Choroid plexus epithelial cell (primary cell): ENCODE data around the gene ZNRF3.

Experiments used
- DNase-seq: peaks from one replicate; pipeline ENCODE4 v3.0.0-alpha.2; 2010; ENCODE audit warnings: low read depth
- H3K4me3 ChIP-seq: 2 replicates; pipeline ENCODE4 v1.5.1; 2011; ENCODE audit warnings: low read depth, mild to moderate bottlenecking, control low read depth, low read length, moderate library complexity
- CTCF ChIP-seq: conservative IDR thresholded peaks from 2 replicates; pipeline ENCODE4 v1.5.1; 2011; ENCODE audit warnings: low read depth, mild to moderate bottlenecking, control low read depth, inconsistent platforms, low read length, moderate library complexity

Gene ZNRF3

GRCh38 chr22:29048822-29049654 lies 165.7 kb downstream of the ZNRF3 start:
- no peak overlapping the region for H3K4me3 ChIP-seq
- TF ChIP-seq CTCF, result no peak
- DNase-seq, result no peak

GRCh38 chr22:29049655-29050263 lies 166.4 kb downstream of the ZNRF3 start:
- H3K4me3 ChIP-seq, result no peak overlapping the region
- TF ChIP-seq CTCF, result no peak
- DNase-seq, result no peak

GRCh38 chr22:29050457-29050856 lies 167.1 kb downstream of the ZNRF3 start:
- H3K4me3 ChIP-seq, result no peak overlapping the region
- TF ChIP-seq CTCF, result no peak
- DNase-seq, result no peak

GRCh38 chr22:29053048-29053702 lies 169.8 kb downstream of the ZNRF3 start:
- H3K4me3 ChIP-seq, result no peak overlapping the region
- no peak for DNase-seq
- no peak for TF ChIP-seq CTCF

- no peak for DNase-seq
- TF ChIP-seq CTCF, result no peak
- H3K4me3 ChIP-seq, result no peak overlapping the region
Observed at GRCh38 chr22:29054251-29054767, 170.9 kb downstream of the ZNRF3 start.

GRCh38 chr22:29055192-29055830 lies 171.9 kb downstream of the ZNRF3 start:
- H3K4me3 ChIP-seq, result no peak overlapping the region
- TF ChIP-seq CTCF, result no peak
- DNase-seq, result no peak
